Measurements from ENCODE around the gene CAMKK2. TPM values are rescaled to one million over a fixed set of nuclear protein-coding genes. Genes with fewer than 3 reads are reported as not detected.

The CAMKK2 gene
- total and polyA plus RNA-seq, 2 donors from 2014 or later: 16.3 to 35.6 TPM

DNA sequence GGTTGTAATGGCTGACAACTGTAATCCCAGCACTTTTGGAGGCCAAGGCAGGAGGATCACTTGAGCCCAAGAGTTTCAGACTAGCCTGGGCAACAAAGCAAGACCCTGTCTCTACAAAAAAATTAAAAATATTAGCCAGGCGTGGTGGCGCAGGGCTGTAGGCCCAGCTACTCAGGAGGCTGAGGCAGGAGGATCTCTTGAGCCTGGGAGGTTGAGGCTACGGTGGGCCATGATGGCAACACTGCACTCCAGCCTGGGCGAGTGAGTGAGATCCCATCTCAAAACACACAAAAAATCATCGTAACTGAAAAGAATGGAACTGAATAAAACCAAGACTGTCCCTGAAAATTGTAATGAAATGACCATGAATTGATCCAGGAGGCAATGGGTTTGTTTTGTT is 6.1 kb downstream of the CAMKK2 start:
- TF ChIP-seq, protein P1, sequence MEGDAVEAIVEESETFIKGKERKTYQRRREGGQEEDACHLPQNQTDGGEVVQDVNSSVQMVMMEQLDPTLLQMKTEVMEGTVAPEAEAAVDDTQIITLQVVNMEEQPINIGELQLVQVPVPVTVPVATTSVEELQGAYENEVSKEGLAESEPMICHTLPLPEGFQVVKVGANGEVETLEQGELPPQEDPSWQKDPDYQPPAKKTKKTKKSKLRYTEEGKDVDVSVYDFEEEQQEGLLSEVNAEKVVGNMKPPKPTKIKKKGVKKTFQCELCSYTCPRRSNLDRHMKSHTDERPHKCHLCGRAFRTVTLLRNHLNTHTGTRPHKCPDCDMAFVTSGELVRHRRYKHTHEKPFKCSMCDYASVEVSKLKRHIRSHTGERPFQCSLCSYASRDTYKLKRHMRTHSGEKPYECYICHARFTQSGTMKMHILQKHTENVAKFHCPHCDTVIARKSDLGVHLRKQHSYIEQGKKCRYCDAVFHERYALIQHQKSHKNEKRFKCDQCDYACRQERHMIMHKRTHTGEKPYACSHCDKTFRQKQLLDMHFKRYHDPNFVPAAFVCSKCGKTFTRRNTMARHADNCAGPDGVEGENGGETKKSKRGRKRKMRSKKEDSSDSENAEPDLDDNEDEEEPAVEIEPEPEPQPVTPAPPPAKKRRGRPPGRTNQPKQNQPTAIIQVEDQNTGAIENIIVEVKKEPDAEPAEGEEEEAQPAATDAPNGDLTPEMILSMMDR (IDR thresholded peaks at IDR 0.05; ENCODE audit: borderline replicate concordance, extremely low read depth, insufficient read depth): no peak
- H3K27ac ChIP-seq (ENCODE audit: low read depth in 2 of 2, low read length in 2 of 2): no peak overlapping the region
- no peak for FAIRE-seq
- peaks cover 0 to 7% (median 0%) of the 10 kb centered on the region in 3 donors for H3K4me1 ChIP-seq (ENCODE audit: control insufficient read depth in 2 of 3, insufficient read depth in 2 of 3, low read depth in 1 of 3, low read length in 3 of 3)
- H3K36me3 ChIP-seq (ENCODE audit: control insufficient read depth in 2 of 3, insufficient read depth in 3 of 3, low read length in 3 of 3): peaks cover 0 to 2% (median 0%) of the 10 kb centered on the region in 3 donors
- no peaks in the 10 kb centered on the region for H3K27me3 ChIP-seq (ENCODE audit: control insufficient read depth, insufficient read depth, low read length)
- H3K9me3 ChIP-seq (ENCODE audit: control insufficient read depth in 2 of 3, insufficient read depth in 1 of 3, low read length in 3 of 3): no peaks in the 10 kb centered on the region
- H3K4me3 ChIP-seq (ENCODE audit: low read length in 3 of 3): no peak overlapping the region
- no peak overlapping the region for H3K9ac ChIP-seq (ENCODE audit: low read length in 3 of 3)
- DNase-seq: peak in 1 of 5 donors; percentile 25
- intact Hi-C loops (cut with DNase I): no loop called here

DNA sequence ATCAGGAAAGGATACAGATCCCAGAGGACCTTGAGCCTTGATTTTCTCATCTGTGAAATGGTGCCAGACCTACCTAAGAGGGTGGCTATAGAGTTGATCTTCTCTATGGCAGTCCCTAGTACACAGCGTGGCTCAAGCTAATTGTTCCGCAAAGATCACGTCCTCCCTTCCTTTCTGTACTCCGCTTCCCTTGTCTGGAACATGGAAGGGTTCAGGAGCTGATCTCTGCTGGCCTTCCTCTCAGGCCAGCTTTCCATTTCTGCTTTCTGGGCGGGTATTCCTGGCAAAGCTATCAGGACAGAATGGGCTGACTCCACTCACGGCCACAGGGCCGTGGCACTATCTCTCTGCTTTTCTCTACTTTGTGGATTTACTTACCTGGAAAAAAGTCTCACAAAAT is 6.5 kb downstream of the CAMKK2 start:
- DNase-seq: no peak
- Histone ChIP-seq H3K27me3 (ENCODE audit: control insufficient read depth, insufficient read depth, low read length) (no peaks in the 10 kb centered on the region), H3K9me3 (ENCODE audit: control insufficient read depth in 2 of 3, insufficient read depth in 1 of 3, low read length in 3 of 3) (no peaks in the 10 kb centered on the region), H3K4me1 (ENCODE audit: control insufficient read depth in 2 of 3, insufficient read depth in 2 of 3, low read depth in 1 of 3, low read length in 3 of 3) (peaks cover 0 to 4% (median 0%) of the 10 kb centered on the region in 3 donors), H3K36me3 (ENCODE audit: control insufficient read depth in 2 of 3, insufficient read depth in 3 of 3, low read length in 3 of 3) (peaks cover 0 to 2% (median 0%) of the 10 kb centered on the region in 3 donors), H3K9ac (ENCODE audit: low read length in 3 of 3) (no peak overlapping the region), H3K27ac (ENCODE audit: low read depth in 2 of 2, low read length in 2 of 2) (no peak overlapping the region), H3K4me3 (ENCODE audit: low read length in 3 of 3) (no peak overlapping the region)
- TF ChIP-seq, protein P1 (IDR thresholded peaks at IDR 0.05; ENCODE audit: borderline replicate concordance, extremely low read depth, insufficient read depth): no peak
- no peak for FAIRE-seq
- intact Hi-C loops (cut with DNase I): no loop called here

DNA sequence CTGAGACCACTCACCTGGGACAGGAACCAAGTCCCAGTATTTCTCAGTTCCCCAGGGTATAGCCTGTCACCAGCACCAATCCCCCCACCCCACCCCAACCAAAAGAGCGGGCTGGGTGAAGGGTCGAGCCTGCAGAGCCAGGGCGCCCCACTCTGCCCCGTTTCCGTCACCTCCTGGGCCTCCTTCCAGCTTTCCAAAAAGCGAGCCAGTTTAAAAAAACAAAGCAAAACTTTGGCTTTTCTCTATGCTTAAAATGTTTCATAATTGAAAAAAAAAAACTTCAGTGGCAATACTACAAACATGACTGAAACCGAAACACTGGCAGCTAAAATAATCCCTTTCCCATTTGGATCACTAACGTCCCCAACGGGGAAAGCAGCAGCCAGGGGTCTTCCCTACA is 7.5 kb downstream of the CAMKK2 start:
- Histone ChIP-seq H3K9ac (ENCODE audit: low read length in 3 of 3) (no peak overlapping the region), H3K36me3 (ENCODE audit: control insufficient read depth in 2 of 3, insufficient read depth in 3 of 3, low read length in 3 of 3) (peaks cover 0 to 2% (median 0%) of the 10 kb centered on the region in 3 donors), H3K4me1 (ENCODE audit: control insufficient read depth in 2 of 3, insufficient read depth in 2 of 3, low read depth in 1 of 3, low read length in 3 of 3) (peaks cover 0 to 5% (median 0%) of the 10 kb centered on the region in 3 donors), H3K27me3 (ENCODE audit: control insufficient read depth, insufficient read depth, low read length) (no peaks in the 10 kb centered on the region), H3K9me3 (ENCODE audit: control insufficient read depth in 2 of 3, insufficient read depth in 1 of 3, low read length in 3 of 3) (no peaks in the 10 kb centered on the region), H3K27ac (ENCODE audit: low read depth in 2 of 2, low read length in 2 of 2) (no peak overlapping the region), H3K4me3 (ENCODE audit: low read length in 3 of 3) (no peak overlapping the region)
- FAIRE-seq (no peak), DNase-seq (peak in 1 of 5 donors; percentile 81)
- intact Hi-C loops (cut with DNase I): no loop called here
- TF ChIP-seq, protein P1 (IDR thresholded peaks at IDR 0.05; ENCODE audit: borderline replicate concordance, extremely low read depth, insufficient read depth): no peak

All from kidney (tissue), 14 donors.